Left lung (tissue), 10 donors: ENCODE results near the gene ADGRG3. TPM values are rescaled to one million over a fixed set of nuclear protein-coding genes. Genes with fewer than 3 reads are reported as not detected.

ENCODE experiments used
- ATAC-seq: fragments of 200-7000 bp; cut with Tn5 transposase; one replicate; pipeline ENCODE4 v1.9.1; 2020; ENCODE audit warnings: moderate library complexity
- DNase-seq, 4 donors: peaks; one replicate each; pipeline ENCODE4 v3.0.0-alpha.2; 2013 to 2020
- H3K27ac ChIP-seq, 2 donors: fragments of 200-600 bp; sonication (generic) in 1 of 2; one replicate each; pipeline versions ENCODE4 v1.5.0 to v1.8.0; 2020 to 2021
- H3K27me3 ChIP-seq, 2 donors: fragments of 200-600 bp; sonication (generic) in 1 of 2; one replicate each; pipeline versions ENCODE4 v1.5.0 to v1.8.0; 2020 to 2021
- H3K36me3 ChIP-seq, 2 donors: fragments of 200-600 bp; sonication (generic) in 1 of 2; one replicate each; pipeline versions ENCODE4 v1.5.0 to v1.8.0; 2020 to 2021
- H3K4me1 ChIP-seq, 2 donors: fragments of 200-600 bp; one replicate each; pipeline ENCODE4 v1.8.0; 2021
- H3K4me3 ChIP-seq, 2 donors: fragments of 200-600 bp; sonication (generic) in 1 of 2; one replicate each; pipeline versions ENCODE4 v1.5.0 to v1.8.0; 2020 to 2021; ENCODE audit warnings: mild to moderate bottlenecking in 1 of 2
- H3K9me3 ChIP-seq, 2 donors: fragments of 200-600 bp; sonication (generic) in 1 of 2; one replicate each; pipeline versions ENCODE4 v1.5.0 to v1.8.0; 2020 to 2021
- CTCF ChIP-seq, 2 donors: fragments of 200-600 bp; sonication (generic) in 1 of 2; IDR thresholded peaks; one replicate each; pipeline versions ENCODE4 v1.5.0 to v1.8.0; 2021; ENCODE audit warnings: antibody characterized with exemption in 2 of 2
- intact Hi-C, 2 donors: fragments of 100-400 bp; cut with DNase I; formaldehyde crosslinking; loops; one replicate each; pipeline versions ENCODE4 v1.11.2 to v1.14.2; 2022
- polyA plus RNA-seq, 6 donors: library from polyadenylated mRNA; unstranded; fragments of 120-200 nt; gene quantifications; one replicate each; pipeline ENCODE4 v1.2.1, GENCODE V29; 2013; ENCODE audit not compliant: insufficient read length in 6 of 6
- total RNA-seq, 2 donors: library from RNA; stranded (reverse); fragmentation: NEBNext Ultra II Directional; extraction: Animal tissue kit (Norgen Biotek cat#: 25700); gene quantifications; one replicate each; pipeline ENCODE4 v1.2.1, GENCODE V29; 2021
- donor health status: DM: no; HTN: yes; CAD: no.
- donor health status: DM: no; HTN: no; CAD: no.

Gene ADGRG3
- total and polyA plus RNA-seq, 8 donors: 0.70 to 29.8 (median 1.1) TPM

GRCh38 chr16:57656342-57656955, 11.7 kb upstream of the ADGRG3 start:
- Histone ChIP-seq H3K4me3 (no peak overlapping the region), H3K27ac (no peak overlapping the region)

GRCh38 chr16:57657228-57657627, 10.9 kb upstream of the ADGRG3 start:
- no peaks in the 10 kb centered on the region for H3K9me3 ChIP-seq
- intact Hi-C loops: no loop called here
- H3K4me3 ChIP-seq: no peak overlapping the region
- no peaks in the 10 kb centered on the region for H3K27me3 ChIP-seq
- no peak for DNase-seq
- ATAC-seq: no peak
- H3K4me1 ChIP-seq: no peaks in the 10 kb centered on the region
- peaks cover 0 to 73% of the 10 kb centered on the region in 2 donors for H3K36me3 ChIP-seq
- no peak overlapping the region for H3K27ac ChIP-seq
- TF ChIP-seq CTCF (IDR thresholded peaks at IDR 0.05): no peak

More at GRCh38 chr16:57656342-57656955, 11.7 kb upstream of the ADGRG3 start:
- DNase-seq: no peak
- intact Hi-C loops: no loop called here
- H3K36me3 ChIP-seq: peaks cover 0 to 70% of the 10 kb centered on the region in 2 donors
- ATAC-seq: no peak
- H3K27me3 ChIP-seq: no peaks in the 10 kb centered on the region
- H3K9me3 ChIP-seq: no peaks in the 10 kb centered on the region
- H3K4me1 ChIP-seq: no peaks in the 10 kb centered on the region
- TF ChIP-seq CTCF (IDR thresholded peaks at IDR 0.05): no peak

- ATAC-seq: no peak
- Histone ChIP-seq H3K4me1 (no peaks in the 10 kb centered on the region), H3K36me3 (peaks cover 0 to 72% of the 10 kb centered on the region in 2 donors), H3K27ac (no peak overlapping the region), H3K4me3 (no peak overlapping the region), H3K27me3 (no peaks in the 10 kb centered on the region), H3K9me3 (no peaks in the 10 kb centered on the region)
- intact Hi-C loops: no loop called here
- DNase-seq: no peak
- TF ChIP-seq CTCF (IDR thresholded peaks at IDR 0.05): no peak
These were observed 9.8 kb upstream of the ADGRG3 start for GRCh38 chr16:57658130-57658877.

GRCh38 chr16:57658878-57659674, 9.0 kb upstream of the ADGRG3 start:
- H3K9me3 ChIP-seq: no peaks in the 10 kb centered on the region
- ATAC-seq (no peak), DNase-seq (no peak)
- no peak overlapping the region for H3K4me3 ChIP-seq
- intact Hi-C loops: no loop called here
- peaks cover 0 to 79% of the 10 kb centered on the region in 2 donors for H3K36me3 ChIP-seq
- no peaks in the 10 kb centered on the region for H3K4me1 ChIP-seq
- no peak overlapping the region for H3K27ac ChIP-seq
- no peak for TF ChIP-seq CTCF (IDR thresholded peaks at IDR 0.05)
- no peaks in the 10 kb centered on the region for H3K27me3 ChIP-seq
